Kidney glomerular epithelial cell (primary cell): ENCODE results near the gene ATXN7.

ENCODE experiments used
- DNase-seq: peaks from one replicate; lab custom pipeline; 2025; lab: John Stamatoyannopoulos, UW

Gene ATXN7

DNA sequence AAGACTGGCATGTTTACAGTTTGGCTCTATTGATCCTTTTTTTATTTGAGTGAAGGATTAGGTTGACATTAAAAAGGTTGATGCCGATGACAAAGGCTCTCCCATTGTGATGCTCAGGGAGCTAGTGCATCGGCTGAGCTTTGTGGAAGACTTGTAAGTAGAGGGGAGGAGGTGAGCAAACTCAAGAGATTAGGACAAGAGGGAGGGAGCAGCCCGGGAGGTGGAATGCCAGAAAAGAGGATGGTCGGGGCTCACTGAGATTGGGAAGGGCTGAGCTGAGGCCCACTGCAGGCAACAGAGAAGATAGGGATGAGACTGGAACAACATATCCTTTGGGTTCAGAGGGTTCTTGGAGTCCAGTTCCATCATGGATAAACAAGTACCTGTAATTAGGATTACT, 186.2 kb downstream of the ATXN7 start:
- no peak for DNase-seq
